ENCODE results near the gene FH.

FH gene

GRCh38 chr1:241525026-241525425, 5.5 kb upstream of the FH start:
- Histone ChIP-seq H3K4me3 (ENCODE audit: low read length) (no peak overlapping the region), H3K27ac (ENCODE audit: low read depth, low read length) (no peak overlapping the region), H3K9me3 (ENCODE audit: control insufficient read depth, insufficient read depth, low read length) (no peaks in the 10 kb centered on the region)

GRCh38 chr1:241521718-241522117, 2.2 kb upstream of the FH start:
- Histone ChIP-seq H3K4me2 (ENCODE audit: low read length) (no peak overlapping the region), H3K27ac (ENCODE audit: low read depth, low read length) (no peak overlapping the region), H3K79me2 (ENCODE audit: control insufficient read depth, low read length) (peaks cover 27% of the 10 kb centered on the region), H3K4me1 (ENCODE audit: control insufficient read depth, low read length) (peaks cover 13% of the 10 kb centered on the region), H3F3A (ENCODE audit: control insufficient read depth, insufficient read depth) (no peaks in the 10 kb centered on the region), H3K27me3 (ENCODE audit: control insufficient read depth, low read length) (no peaks in the 10 kb centered on the region), H3K9me3 (ENCODE audit: control insufficient read depth, insufficient read depth, low read length) (no peaks in the 10 kb centered on the region), H3K9me2 (replicated peaks; ENCODE audit: control insufficient read depth, low read length) (no peaks in the 10 kb centered on the region), H3K36me3 (ENCODE audit: control insufficient read depth, low read length) (peaks cover 8% of the 10 kb centered on the region), H4K20me1 (ENCODE audit: control insufficient read depth, insufficient read depth, low read depth, low read length) (no peaks in the 10 kb centered on the region), H3K4me3 (ENCODE audit: low read length) (no peak overlapping the region)
- TF ChIP-seq EZH2phosphoT487 (IDR thresholded peaks at IDR 0.05; ENCODE audit: borderline replicate concordance, low read length) (no peak), CTCF (IDR thresholded peaks at IDR 0.05; ENCODE audit: low read depth, low read length, poor library complexity, severe bottlenecking) (no peak)

More at GRCh38 chr1:241525026-241525425, 5.5 kb upstream of the FH start:
- TF ChIP-seq EZH2phosphoT487 (IDR thresholded peaks at IDR 0.05; ENCODE audit: borderline replicate concordance, low read length): no peak
- Histone ChIP-seq H3K9me2 (replicated peaks; ENCODE audit: control insufficient read depth, low read length) (no peaks in the 10 kb centered on the region), H3K4me1 (ENCODE audit: control insufficient read depth, low read length) (peaks cover 6% of the 10 kb centered on the region), H3K4me2 (ENCODE audit: low read length) (no peak overlapping the region), H3K79me2 (ENCODE audit: control insufficient read depth, low read length) (no peaks in the 10 kb centered on the region), H3F3A (ENCODE audit: control insufficient read depth, insufficient read depth) (no peaks in the 10 kb centered on the region), H3K36me3 (ENCODE audit: control insufficient read depth, low read length) (no peaks in the 10 kb centered on the region), H3K27me3 (ENCODE audit: control insufficient read depth, low read length) (no peaks in the 10 kb centered on the region), H4K20me1 (ENCODE audit: control insufficient read depth, insufficient read depth, low read depth, low read length) (no peaks in the 10 kb centered on the region)

GRCh38 chr1:241520080-241520465, 518 bp upstream of the FH start:
- Histone ChIP-seq H3K9me3 (ENCODE audit: control insufficient read depth, insufficient read depth, low read length) (no peaks in the 10 kb centered on the region), H3K36me3 (ENCODE audit: control insufficient read depth, low read length) (peaks cover 20% of the 10 kb centered on the region), H3F3A (ENCODE audit: control insufficient read depth, insufficient read depth) (no peaks in the 10 kb centered on the region), H3K4me1 (ENCODE audit: control insufficient read depth, low read length) (peaks cover 18% of the 10 kb centered on the region), H3K79me2 (ENCODE audit: control insufficient read depth, low read length) (peaks cover 38% of the 10 kb centered on the region), H3K27me3 (ENCODE audit: control insufficient read depth, low read length) (no peaks in the 10 kb centered on the region), H3K4me2 (ENCODE audit: low read length) (peak overlapping the region; percentile 62), H3K27ac (ENCODE audit: low read depth, low read length) (peak overlapping the region; percentile 18; the same call in 1 of the 2 replicates), H3K9me2 (replicated peaks; ENCODE audit: control insufficient read depth, low read length) (no peaks in the 10 kb centered on the region), H4K20me1 (ENCODE audit: control insufficient read depth, insufficient read depth, low read depth, low read length) (no peaks in the 10 kb centered on the region), H3K4me3 (ENCODE audit: low read length) (peak overlapping the region; percentile 90)
- TF ChIP-seq EZH2phosphoT487 (IDR thresholded peaks at IDR 0.05; ENCODE audit: borderline replicate concordance, low read length): no peak
- no peak for TF ChIP-seq CTCF (IDR thresholded peaks at IDR 0.05; ENCODE audit: low read depth, low read length, poor library complexity, severe bottlenecking)

GRCh38 chr1:241518476-241519307, 863 bp downstream of the FH start:
- peak overlapping the region; percentile 90 for H3K4me3 ChIP-seq (ENCODE audit: low read length)
- H3K79me2 ChIP-seq (ENCODE audit: control insufficient read depth, low read length): peaks cover 48% of the 10 kb centered on the region
- TF ChIP-seq EZH2phosphoT487 (IDR thresholded peaks at IDR 0.05; ENCODE audit: borderline replicate concordance, low read length) (no peak), CTCF (IDR thresholded peaks at IDR 0.05; ENCODE audit: low read depth, low read length, poor library complexity, severe bottlenecking) (no peak)
- no peaks in the 10 kb centered on the region for H3K27me3 ChIP-seq (ENCODE audit: control insufficient read depth, low read length)
- no peaks in the 10 kb centered on the region for H3F3A ChIP-seq (ENCODE audit: control insufficient read depth, insufficient read depth)
- H3K9me3 ChIP-seq (ENCODE audit: control insufficient read depth, insufficient read depth, low read length): no peaks in the 10 kb centered on the region
- peaks cover 30% of the 10 kb centered on the region for H3K36me3 ChIP-seq (ENCODE audit: control insufficient read depth, low read length)
- no peaks in the 10 kb centered on the region for H4K20me1 ChIP-seq (ENCODE audit: control insufficient read depth, insufficient read depth, low read depth, low read length)
- no peak overlapping the region; the same call in 1 of the 2 replicates for H3K27ac ChIP-seq (ENCODE audit: low read depth, low read length)
- H3K4me1 ChIP-seq (ENCODE audit: control insufficient read depth, low read length): peaks cover 19% of the 10 kb centered on the region
- peak overlapping the region; percentile 83 for H3K4me2 ChIP-seq (ENCODE audit: low read length)
- H3K9me2 ChIP-seq (replicated peaks; ENCODE audit: control insufficient read depth, low read length): no peaks in the 10 kb centered on the region
